Heart left ventricle (tissue), 16 donors: ENCODE measurements around the gene MRTFA. TPM values are rescaled to one million over a fixed set of nuclear protein-coding genes. Genes with fewer than 3 reads are reported as not detected.

ENCODE experiments used
- ATAC-seq, 4 donors: fragments of 200-7000 bp; cut with Tn5 transposase; one replicate each; pipeline ENCODE4 v1.9.1; 2020 to 2022; ENCODE audit warnings: moderate library complexity in 4 of 4, mild to moderate bottlenecking in 3 of 4, moderate number of reproducible peaks in 1 of 4
- DNase-seq, 5 donors: peaks; one replicate each; pipeline ENCODE4 v3.0.0-alpha.2; 2020
- H3K27ac ChIP-seq, 12 donors: fragments of 200-600 bp; sonication (generic) in 4 of 12; one replicate each; pipeline versions ENCODE4 v1.5.0 to v1.8.0; 2016 to 2022; ENCODE audit warnings: mild to moderate bottlenecking in 2 of 12
- H3K27me3 ChIP-seq, 9 donors: fragments of 200-600 bp; sonication (generic) in 2 of 9; one replicate each; pipeline versions ENCODE4 v1.5.1 to v1.8.0; 2016 to 2022; ENCODE audit warnings: mild to moderate bottlenecking in 3 of 9
- H3K36me3 ChIP-seq, 9 donors: fragments of 200-600 bp; sonication (generic) in 2 of 9; one replicate each; pipeline versions ENCODE4 v1.5.0 to v1.8.0; 2018 to 2022; ENCODE audit warnings: mild to moderate bottlenecking in 2 of 9
- H3K4me1 ChIP-seq, 12 donors: fragments of 200-600 bp; sonication (generic) in 4 of 12; one replicate each; pipeline versions ENCODE4 v1.5.0 to v1.8.0; 2016 to 2022; ENCODE audit warnings: mild to moderate bottlenecking in 3 of 12
- H3K4me3 ChIP-seq, 12 donors: fragments of 200-600 bp; sonication (generic) in 4 of 12; one replicate each; pipeline versions ENCODE4 v1.5.0 to v1.8.0; 2017 to 2022; ENCODE audit warnings: mild to moderate bottlenecking in 9 of 12, moderate library complexity in 4 of 12
- H3K9me3 ChIP-seq, 12 donors: fragments of 200-600 bp; sonication (generic) in 4 of 12; one replicate each; pipeline versions ENCODE4 v1.5.0 to v1.8.0; 2016 to 2022; ENCODE audit warnings: mild to moderate bottlenecking in 1 of 12
- CTCF ChIP-seq, 12 donors: fragments of 200-600 bp; sonication (generic) in 4 of 12; IDR thresholded peaks; one replicate each; pipeline versions ENCODE4 v1.5.0 to v1.8.0; 2018 to 2022; ENCODE audit warnings: antibody characterized with exemption in 12 of 12, mild to moderate bottlenecking in 5 of 12
- POLR2A ChIP-seq, 2 donors: fragments of 450-650 bp; IDR thresholded peaks; one replicate each; pipeline ENCODE4 v1.6.1; 2017; ENCODE audit warnings: antibody characterized with exemption in 2 of 2, mild to moderate bottlenecking in 2 of 2, moderate library complexity in 2 of 2
- WGBS, 4 donors: extraction: QIAGEN DNeasy Blood & Tissue Kit in 2 of 4; methylation state at CpG; one replicate each; pipeline versions ENCODE4 v1.1.5 to v1.1.7; 2013 to 2018; 5-methylcytosine and 5-hydroxymethylcytosine counted together
- intact Hi-C, 10 donors: fragments of 100-400 bp; cut with DNase I; formaldehyde crosslinking; loops; one replicate each; pipeline versions ENCODE4 v1.11.1 to v1.14.2; 2022
- polyA plus RNA-seq, 2 donors: library from polyadenylated mRNA; stranded (reverse); fragments of 200-250 nt; gene quantifications; one replicate each; pipeline ENCODE4 v1.2.3, GENCODE V29; 2013
- total RNA-seq, 9 donors: library from RNA; depleted of rRNA in 2 of 9; stranded (reverse); fragments of >200 nt in 2 of 9; fragmentation: NEBNext Ultra II Directional in 3 of 9; extraction: Animal tissue kit (Norgen Biotek cat#: 25700) in 3 of 9; gene quantifications; one replicate each; pipeline versions ENCODE4 v1.1.0 to v1.2.4, GENCODE V29; 2016 to 2023
- donor health status: ischemic (EF 13 %, LVEDD 7.1; RV severe dilation, severe dysfunction).
- donor health status: healthy with polysubstance abuse.
- donor health status: DM: no; HTN: yes; CAD: no.
- donor health status: DM: no; HTN: no; CAD: no.
- donor health status: ischemic (EF 25% LVEDD 6.9; RV normal size, moderate dysfunction).
- donor health status: ischemic (EF 25% LVEDD 5.7; RV mildly dilated, moderate dysfunction).
- donor health status: healthy.
- donor health status: DM: yes; HTN: yes; CAD: no.
- donor health status: ischemic (EF 35%, LVEDD 5.7; RV mildly dilated, moderate dysfunction).
- donor health status: nonischemic (EF 11% LVEDD 7.7; RV severe dilation, severe dysfunction).
- donor health status: DM: yes; HTN: yes; CAD: no.
- donor health status: PGD.
- donor health status: ischemic (EF 29% LVEDD 5.4; RV normal size, mild dysfunction).
- donor health status: nonischemic (EF 23%, LVEDD 6.1; RV moderate dilation, normal function).

Gene MRTFA
- total and polyA plus RNA-seq, 11 donors: 14.0 to 52.6 (median 26.9) TPM

DNA sequence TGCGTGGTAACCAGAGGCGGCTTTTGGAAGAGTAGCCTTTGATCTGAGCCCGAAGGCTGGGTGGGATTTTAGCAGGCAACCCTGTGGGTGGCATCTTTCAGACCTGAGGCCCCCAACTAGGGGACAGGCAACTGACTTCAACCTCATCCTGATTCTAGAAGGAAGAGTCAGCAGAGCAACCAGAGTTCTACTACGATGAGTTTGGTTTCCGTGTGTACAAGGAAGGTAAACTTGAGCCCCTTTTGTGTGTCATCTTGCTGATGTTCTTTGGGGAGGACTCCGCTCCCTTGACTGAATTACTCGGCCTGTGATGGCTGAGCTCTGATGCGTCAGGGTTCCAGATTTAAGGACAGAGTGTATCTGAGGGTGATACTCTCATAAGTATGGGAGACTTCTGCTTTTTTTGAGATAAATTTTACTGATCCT is 234.5 kb downstream of the MRTFA start:
- no peak for TF ChIP-seq POLR2A (IDR thresholded peaks at IDR 0.05)
- TF ChIP-seq CTCF (IDR thresholded peaks at IDR 0.05): no peak
- Histone ChIP-seq H3K36me3 (peaks cover 3 to 69% (median 54%) of the 10 kb centered on the region in 9 donors), H3K9me3 (no peaks in the 10 kb centered on the region), H3K27me3 (no peaks in the 10 kb centered on the region), H3K4me1 (peaks cover 0 to 37% (median 5%) of the 10 kb centered on the region in 12 donors), H3K27ac (peak overlapping the region in 1 of 12 donors; percentile 21), H3K4me3 (no peak overlapping the region)
- 92 to 97% (median 95%) methylated on average over 8 of the region's 8 CpGs for WGBS, 4 donors
- ATAC-seq (no peak), DNase-seq (no peak)
- intact Hi-C loops: no loop called here

GRCh38 chr22:40401532-40401931 is 235.0 kb downstream of the MRTFA start:
- ATAC-seq (no peak), DNase-seq (no peak)
- Histone ChIP-seq H3K36me3 (peaks cover 3 to 64% (median 49%) of the 10 kb centered on the region in 9 donors), H3K27ac (peak overlapping the region in 1 of 12 donors; percentile 21), H3K4me3 (no peak overlapping the region), H3K4me1 (peaks cover 0 to 42% (median 6%) of the 10 kb centered on the region in 12 donors), H3K9me3 (no peaks in the 10 kb centered on the region), H3K27me3 (no peaks in the 10 kb centered on the region)
- WGBS, 4 donors: 91 to 100% (median 95%) methylated on average over 4 of the region's 4 CpGs
- TF ChIP-seq POLR2A (IDR thresholded peaks at IDR 0.05): no peak
- TF ChIP-seq CTCF (IDR thresholded peaks at IDR 0.05): no peak
- intact Hi-C loops: no loop called here

DNA sequence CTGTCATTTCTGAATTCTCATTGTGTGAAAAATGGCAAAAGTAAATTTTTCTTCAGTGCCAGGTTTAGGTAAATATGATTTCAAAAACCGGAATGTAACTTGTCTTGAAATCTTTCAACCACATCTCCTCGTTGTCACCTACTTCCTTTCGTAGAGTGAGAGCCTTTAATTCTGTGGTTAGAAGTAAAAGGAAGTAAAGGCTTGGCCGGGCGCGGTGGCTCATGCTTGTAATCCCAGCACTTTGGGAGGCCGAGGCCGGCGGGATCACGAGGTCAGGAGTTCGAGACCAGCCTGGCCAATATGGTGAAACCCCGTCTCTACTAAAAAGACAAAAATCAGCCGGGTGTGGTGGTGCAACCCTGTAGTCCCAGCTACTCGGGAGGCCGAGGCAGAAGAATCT is 236.4 kb downstream of the MRTFA start:
- Histone ChIP-seq H3K9me3 (no peaks in the 10 kb centered on the region), H3K27ac (peak overlapping the region in 3 of 12 donors; percentile 1 to 42 (median 10)), H3K36me3 (peaks cover 0 to 59% (median 40%) of the 10 kb centered on the region in 9 donors), H3K4me1 (peaks cover 0 to 48% (median 8%) of the 10 kb centered on the region in 12 donors), H3K27me3 (no peaks in the 10 kb centered on the region), H3K4me3 (no peak overlapping the region)
- intact Hi-C loops: no loop called here
- 86 to 95% (median 92%) methylated on average over 15 of the region's 15 CpGs for WGBS, 4 donors
- ATAC-seq (no peak), DNase-seq (no peak)
- TF ChIP-seq CTCF (IDR thresholded peaks at IDR 0.05) (no peak), POLR2A (IDR thresholded peaks at IDR 0.05) (no peak)

DNA sequence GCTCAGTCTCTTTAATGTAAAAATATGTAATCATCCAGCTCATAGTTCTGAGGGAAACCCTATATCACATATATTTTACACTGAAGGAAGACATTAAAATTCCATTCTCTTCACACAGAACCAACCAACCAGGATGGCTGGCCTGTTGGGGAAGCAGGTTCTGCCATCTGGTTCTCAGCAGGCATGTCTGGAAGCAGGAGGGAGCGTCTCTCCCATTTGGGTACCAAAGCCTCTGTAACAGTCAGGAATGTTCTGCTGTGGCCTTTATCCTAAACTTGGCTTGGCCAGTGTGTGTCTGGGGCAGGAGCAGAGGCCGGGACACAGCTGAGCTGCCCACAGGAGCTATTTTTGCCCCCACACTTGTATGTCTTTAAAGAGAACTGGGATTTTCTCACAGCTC is 236.9 kb downstream of the MRTFA start:
- peaks cover 0 to 48% (median 8%) of the 10 kb centered on the region in 12 donors for H3K4me1 ChIP-seq
- H3K9me3 ChIP-seq: no peaks in the 10 kb centered on the region
- no peaks in the 10 kb centered on the region for H3K27me3 ChIP-seq
- ATAC-seq (peak; percentile 37 to 66 (median 50)), DNase-seq (no peak)
- no peak overlapping the region for H3K4me3 ChIP-seq
- TF ChIP-seq CTCF (IDR thresholded peaks at IDR 0.05): no peak
- no peak for TF ChIP-seq POLR2A (IDR thresholded peaks at IDR 0.05)
- intact Hi-C loops: no loop called here
- peaks cover 0 to 54% (median 35%) of the 10 kb centered on the region in 9 donors for H3K36me3 ChIP-seq
- H3K27ac ChIP-seq: peak overlapping the region in 3 of 12 donors; percentile 1 to 42 (median 10)
- WGBS, 4 donors: 46 to 71% (median 61%) methylated on average over 2 of the region's 2 CpGs
